GM15510 (cell line): ENCODE results near the gene COPZ1.

Experiments used
- POLR2A ChIP-seq: IDR thresholded peaks from 3 replicates; pipeline ENCODE4 v1.6.1; 2011; ENCODE audit warnings: borderline replicate concordance; ENCODE audit not compliant: insufficient read length; ENCODE audit errors: extremely low read depth

COPZ1 gene

DNA sequence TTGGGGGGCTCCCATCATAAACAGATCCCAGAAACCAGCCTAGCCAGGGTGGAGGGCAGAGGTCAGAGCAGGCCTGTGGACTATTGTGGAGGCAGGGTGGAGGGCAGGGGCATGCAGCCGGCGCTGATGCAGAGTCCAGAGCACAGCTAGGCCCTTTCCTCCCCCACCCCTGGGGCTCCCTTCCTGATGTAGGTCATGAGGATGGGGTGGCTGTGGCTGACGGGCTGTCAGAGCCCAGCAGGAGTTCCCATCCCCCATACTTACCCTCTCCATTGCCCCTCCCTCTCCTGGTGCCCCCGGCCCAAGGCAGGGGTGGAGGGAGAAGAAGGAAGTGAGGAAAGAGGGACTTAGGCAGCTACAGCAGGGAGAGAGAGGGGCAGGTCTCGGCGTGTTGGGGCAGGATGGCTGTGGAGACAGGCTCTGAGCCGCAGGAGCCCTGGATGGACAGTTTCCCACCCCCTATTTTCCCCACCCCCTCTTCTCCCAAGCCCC is 65.3 kb downstream of the COPZ1 start:
- no peak for TF ChIP-seq POLR2A

DNA sequence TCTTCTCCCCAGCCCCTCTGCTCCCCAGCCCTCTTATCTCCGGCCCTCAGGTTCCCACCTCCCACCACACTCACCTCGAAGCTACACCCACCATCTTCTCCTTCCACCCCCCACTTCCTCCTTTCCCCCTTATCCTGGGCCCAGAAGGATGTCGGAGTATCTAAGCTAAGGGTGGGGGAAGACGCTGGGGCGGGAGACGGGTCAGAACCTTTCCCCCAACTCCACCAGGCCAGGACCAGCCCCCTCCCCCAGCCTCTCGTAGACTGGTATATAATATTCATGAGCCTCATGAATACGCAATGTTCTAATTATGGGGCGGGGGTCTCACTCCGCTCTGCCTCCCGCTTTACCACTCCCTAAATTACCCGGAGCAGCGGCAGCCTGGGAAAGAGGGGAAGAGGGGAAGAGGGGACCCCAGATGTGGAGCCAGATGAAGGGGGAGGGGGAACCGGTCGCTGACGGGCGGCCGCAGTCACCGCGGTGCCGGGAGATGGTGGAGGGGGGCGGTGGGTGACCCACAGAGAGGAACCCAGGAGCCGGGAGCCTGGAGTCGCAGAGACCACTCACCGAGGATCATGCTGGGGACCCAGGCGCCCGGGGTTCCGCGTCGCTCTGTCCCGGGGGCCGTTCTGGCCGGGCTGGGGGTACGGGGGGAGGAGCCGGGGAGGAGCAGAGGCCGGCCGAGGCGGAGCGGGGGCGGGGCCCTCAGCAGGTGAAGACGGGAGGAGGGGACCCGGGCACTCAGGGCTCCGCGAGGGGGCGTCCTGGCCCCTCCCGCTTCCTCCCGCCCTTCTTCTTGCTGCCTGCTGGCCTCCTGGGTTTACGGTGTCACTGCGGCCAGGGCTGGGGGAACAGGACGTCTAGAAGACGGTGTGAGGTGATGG is 66.0 kb downstream of the COPZ1 start:
- TF ChIP-seq POLR2A = no peak

DNA sequence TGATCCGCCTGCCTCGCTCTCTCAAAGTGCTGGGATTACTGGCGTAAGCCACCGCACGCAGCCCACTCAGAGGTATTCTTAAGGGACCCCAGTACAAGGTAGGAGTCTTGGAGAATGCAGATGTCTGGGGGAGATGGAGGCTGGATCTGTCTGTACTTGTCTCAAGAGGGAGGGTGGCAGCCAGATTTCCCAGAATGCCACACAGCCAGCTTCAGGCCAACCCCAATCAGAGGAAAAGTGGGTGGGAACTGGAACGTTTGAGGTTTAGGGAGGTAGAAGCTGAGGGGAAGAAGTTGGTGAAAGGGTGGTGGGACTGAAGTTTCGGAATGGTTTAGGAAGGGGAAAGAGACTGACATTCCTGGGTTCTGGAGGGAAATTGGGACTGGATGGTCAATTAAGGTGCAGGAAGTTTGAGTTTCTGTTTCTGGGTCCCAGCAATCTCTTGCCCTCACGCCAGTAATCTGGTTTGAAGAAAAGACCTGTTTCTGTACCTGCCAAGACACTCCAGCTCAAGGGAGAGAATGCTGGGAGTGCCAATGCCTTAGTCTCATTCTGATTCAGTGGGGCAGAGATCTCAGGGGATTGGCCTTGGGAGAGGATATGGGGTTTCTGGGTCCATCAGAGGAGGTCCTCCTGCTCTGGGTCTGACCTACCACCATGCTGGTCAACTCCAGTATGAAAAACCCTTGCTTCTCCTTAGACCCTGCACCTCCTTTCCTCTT is 67.7 kb downstream of the COPZ1 start:
- no peak for TF ChIP-seq POLR2A

DNA sequence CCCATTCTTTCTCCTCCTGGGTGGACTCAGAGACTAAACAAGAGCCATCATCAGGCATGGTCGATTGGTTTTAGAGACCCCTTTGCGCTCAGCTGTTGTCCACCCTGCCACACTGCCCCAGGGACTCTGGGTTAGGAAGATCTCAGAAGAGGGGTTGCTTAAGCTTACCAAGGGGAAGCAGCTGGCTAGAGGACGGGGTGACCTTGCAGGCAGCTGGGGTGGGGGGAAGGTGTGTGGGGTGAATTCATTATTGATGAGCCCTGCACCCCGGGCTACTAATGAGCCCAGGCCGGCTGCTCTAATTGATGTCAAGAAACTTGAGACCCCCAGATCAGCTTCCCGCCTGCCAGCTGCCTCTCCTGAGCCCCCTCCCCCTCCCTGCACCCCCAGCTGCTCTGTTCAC is 68.3 kb downstream of the COPZ1 start:
- no peak for TF ChIP-seq POLR2A

DNA sequence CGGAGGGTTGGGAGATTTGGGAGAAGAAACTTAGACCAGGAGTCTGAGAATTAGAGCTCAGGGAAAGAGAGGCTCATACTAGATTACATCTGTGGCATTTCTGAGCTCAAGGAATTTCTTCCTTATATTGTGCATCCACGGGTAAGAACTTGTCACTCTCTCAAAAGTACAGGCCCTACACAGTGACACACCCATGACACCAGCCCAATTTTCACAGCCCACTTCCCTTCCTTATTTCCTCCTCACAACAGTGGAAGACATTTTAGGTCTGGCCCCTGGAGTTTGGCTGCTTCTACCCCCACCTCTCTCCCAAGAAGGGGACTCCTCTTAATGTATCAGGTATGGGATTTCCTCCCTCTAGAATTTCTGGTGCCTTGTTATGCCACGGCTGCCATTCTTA is 68.8 kb downstream of the COPZ1 start:
- no peak for TF ChIP-seq POLR2A

DNA sequence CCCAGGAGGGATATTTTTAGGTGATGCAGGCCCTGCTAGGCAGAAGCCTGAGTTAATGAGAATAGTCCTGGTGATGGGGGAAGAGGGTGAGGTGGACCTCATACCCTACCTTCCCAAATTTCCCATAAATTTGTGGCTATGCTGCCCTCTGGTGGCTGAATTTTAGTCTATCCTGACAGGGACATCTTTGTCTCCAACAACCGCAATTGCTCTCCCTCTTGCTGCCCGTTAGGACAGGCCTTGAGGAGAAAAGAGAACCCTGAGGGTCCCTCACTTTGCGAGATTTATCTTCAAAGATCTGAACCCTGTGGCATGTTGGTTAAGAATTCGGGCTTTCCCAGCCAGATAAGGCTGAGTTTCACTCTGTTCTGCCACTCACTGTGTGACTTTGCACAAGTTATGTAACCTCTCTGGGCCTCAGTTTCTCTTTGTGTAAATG is 69.4 kb downstream of the COPZ1 start:
- TF ChIP-seq POLR2A = no peak

DNA sequence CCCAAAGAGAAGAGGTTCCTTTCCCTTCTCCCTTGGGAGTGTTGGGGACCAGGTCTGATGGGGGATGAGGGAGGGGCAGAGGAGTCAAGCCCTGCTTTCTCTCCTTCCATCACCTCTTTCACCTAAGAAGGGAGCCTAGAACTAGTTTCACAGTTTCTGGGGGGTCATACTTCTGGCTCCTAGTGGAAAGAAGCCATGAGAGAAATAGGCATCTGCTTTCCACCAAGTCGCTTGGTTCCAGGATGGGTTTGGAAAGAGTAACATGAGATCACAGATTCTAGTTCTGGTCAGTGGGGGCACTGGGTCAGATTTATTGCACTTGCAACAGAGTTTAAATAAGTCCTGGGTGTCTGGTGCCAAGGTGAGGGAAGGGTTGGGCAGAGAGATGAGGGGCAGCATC is 70.1 kb downstream of the COPZ1 start:
- no peak for TF ChIP-seq POLR2A

DNA sequence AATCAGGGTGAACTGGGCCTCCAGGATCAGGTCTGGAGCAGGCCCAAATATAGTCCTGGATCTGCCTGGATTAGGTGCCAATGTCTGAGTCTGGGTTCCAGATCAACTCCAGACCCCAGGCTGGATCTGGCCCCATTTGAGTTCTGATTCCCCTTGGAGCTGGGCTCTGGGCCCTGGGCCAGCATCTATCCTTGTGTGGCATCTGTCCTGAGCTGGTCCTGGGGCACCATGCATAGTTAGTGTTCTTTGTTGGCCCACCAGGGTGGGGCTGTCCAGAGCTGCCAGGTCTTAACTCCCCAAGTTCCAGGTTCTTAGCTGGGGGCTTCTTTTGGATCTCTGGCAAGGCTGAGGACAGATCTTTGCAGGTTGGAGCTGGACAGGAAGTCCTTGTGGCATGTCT is 70.6 kb downstream of the COPZ1 start:
- TF ChIP-seq POLR2A = no peak

DNA sequence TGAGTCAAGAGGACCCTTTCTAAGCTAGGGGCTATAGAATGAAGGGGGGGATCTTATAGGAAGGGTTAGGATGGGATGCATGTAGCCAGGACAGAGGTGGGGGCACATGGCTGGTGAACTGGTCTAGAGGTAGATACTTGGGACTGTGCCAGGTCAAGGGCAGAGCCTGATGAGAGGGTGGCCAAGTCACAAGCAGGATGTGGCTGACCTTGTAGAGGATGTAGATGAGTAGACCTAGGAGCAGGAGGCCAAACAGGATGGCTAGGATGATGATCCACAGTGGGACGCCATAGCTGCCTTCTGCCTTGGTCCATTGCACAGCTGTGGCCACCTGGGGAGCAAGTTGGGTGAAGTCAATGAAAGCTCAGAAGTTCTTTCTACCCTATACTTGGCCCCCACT is 72.2 kb downstream of the COPZ1 start:
- no peak for TF ChIP-seq POLR2A

DNA sequence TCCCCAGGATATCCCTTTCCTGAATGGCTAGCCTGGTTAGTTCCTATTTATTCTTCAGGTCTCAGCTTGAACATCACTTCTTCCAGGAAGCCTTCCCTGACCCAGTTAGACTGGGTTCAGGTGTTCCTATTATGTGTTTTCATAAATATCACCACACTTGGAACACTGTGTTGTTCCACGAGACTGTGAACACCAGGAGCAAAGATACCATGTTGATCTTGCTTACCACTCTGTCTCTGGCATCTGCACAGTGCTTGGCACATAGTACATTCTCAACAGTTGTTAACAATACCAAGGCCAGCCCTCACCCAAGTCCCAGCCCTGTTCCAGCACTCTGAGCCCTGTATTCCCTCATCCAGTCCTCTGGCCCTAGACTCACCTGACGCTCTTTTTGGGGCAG is 73.3 kb downstream of the COPZ1 start:
- no peak for TF ChIP-seq POLR2A

DNA sequence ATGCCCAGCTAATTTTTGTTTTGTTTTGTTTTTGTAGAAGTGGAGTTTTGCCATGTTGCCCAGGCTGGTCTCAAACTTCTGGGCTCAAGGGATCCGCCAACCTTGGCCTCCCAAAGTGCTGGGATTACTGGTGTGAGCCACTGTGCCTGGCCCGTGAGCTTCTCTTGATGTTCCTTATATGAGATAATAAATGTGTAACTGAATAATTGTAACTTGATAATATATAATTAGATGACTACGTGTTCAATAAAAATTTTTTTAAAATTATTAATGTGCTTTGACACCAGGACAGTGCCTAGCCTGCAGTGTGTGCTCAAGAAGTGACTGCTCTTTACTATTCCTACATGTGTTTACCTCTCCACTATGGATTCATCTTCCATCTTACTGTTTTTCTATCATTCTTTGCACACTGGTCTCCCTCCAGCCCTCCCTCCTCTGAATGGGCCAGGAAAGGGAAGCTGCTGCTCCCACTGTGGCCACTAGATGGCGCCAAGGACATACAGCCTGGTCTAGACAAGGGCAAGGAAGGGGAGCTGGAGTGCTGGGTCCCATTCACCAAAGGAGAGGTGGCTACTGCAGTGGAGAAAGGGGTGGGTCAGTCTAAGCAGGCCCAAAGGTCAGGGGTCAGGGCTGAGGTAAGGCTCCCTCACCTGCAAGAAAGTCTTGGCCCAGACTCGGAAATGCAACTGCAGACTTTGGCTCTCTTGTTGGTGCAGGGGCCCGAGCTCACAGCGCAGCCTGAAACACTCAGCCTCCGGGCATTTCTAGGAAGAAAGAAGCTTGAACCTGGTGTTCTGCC is 74.3 kb downstream of the COPZ1 start:
- no peak for TF ChIP-seq POLR2A

DNA sequence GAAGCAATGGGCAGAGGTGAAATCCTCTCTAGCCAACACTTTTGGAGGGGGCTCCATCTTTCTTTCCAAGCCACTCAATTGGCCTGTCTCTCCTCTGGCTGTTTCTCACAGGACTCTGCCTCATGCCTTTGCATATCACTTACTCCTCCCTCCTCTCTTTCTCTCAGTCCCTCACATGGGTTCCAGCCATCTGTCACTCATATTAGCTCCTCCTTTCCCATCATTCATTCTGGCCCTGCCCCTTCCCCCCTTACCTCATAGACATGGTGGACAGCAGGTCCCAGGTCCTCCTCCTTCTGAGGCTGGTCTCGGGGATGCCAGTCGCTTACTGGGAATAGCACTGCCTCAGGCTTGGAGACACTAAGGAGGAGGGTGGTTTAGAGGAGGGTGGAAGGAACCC is 76.2 kb downstream of the COPZ1 start:
- TF ChIP-seq POLR2A = no peak
